Neural crest cell (in vitro differentiated cells): ENCODE results near the gene CCNT1. TPM values are rescaled to one million over a fixed set of nuclear protein-coding genes. Genes with fewer than 3 reads are reported as not detected.
A peak's percentile ranks its signal among the peaks of the same experiment; 100 is the strongest.

Experiments
- DNase-seq: peaks from one replicate; pipeline ENCODE4 v3.0.0; 2021; ENCODE audit warnings: low read depth, mixed read lengths, low spot score
- H3K27ac Mint-ChIP-seq: one replicate; pipeline ENCODE4 v1.8.0; 2021; ENCODE audit warnings: mild to moderate bottlenecking, mixed read lengths; ENCODE audit not compliant: unreplicated experiment
- H3K27me3 Mint-ChIP-seq: 2 replicates; pipeline ENCODE4 v1.8.0; 2021; ENCODE audit warnings: low read depth, mild to moderate bottlenecking, mixed read lengths
- H3K36me3 Mint-ChIP-seq: 2 replicates; pipeline ENCODE4 v1.8.0; 2021; ENCODE audit warnings: low read depth, mild to moderate bottlenecking, mixed read lengths
- H3K4me1 Mint-ChIP-seq: 2 replicates; pipeline ENCODE4 v1.8.0; 2021; ENCODE audit warnings: mixed read lengths
- H3K4me3 Mint-ChIP-seq: one replicate; pipeline ENCODE4 v1.8.0; 2021; ENCODE audit warnings: mild to moderate bottlenecking, mixed read lengths
- H3K9me3 Mint-ChIP-seq: 2 replicates; pipeline ENCODE4 v1.8.0; 2021; ENCODE audit warnings: mixed read lengths
- CTCF ChIP-seq: fragments of 200-600 bp; sonication (generic); conservative IDR thresholded peaks from 2 replicates; pipeline ENCODE4 v1.5.0; 2021; ENCODE audit warnings: antibody characterized with exemption, mild to moderate bottlenecking
- long read RNA-seq: library from polyadenylated mRNA; unstranded; transcript quantifications from one replicate; pipeline ENCODE4 v2.0.0, GENCODE V29; 2020
- total RNA-seq: library from RNA; stranded (reverse); gene quantifications from 2 replicates; pipeline ENCODE4 v1.2.1, GENCODE V29; 2021

The CCNT1 gene
- total RNA-seq: 57.0 and 58.3 TPM in 2 replicates
- long read RNA-seq, full-length matches to known transcripts: 18 of 37 reads
- long read RNA-seq, partial matches to known transcripts: 3 of 37 reads
- long read RNA-seq, other reads (novel, unspliced or antisense): 16 of 37 reads

- Mint-ChIP-seq H3K27me3 (no peaks in the 10 kb centered on the region), H3K27ac (peak within 1 kb of the TSS; percentile 81), H3K4me3 (peak within 1 kb of the TSS; percentile 91), H3K4me1 (peaks cover 35% of the 10 kb centered on the region), H3K9me3 (peaks cover 12% of the 10 kb centered on the region), H3K36me3 (peaks cover 5% of the 10 kb centered on the region)
- DNase-seq: peak; percentile 96
- peak; percentile 47 for TF ChIP-seq CTCF
Observed at GRCh38 chr12:48716493-48717251, at the start of gene CCNT1. Gene CCNT1 (minus strand): TSS chr12:48716707. CDS start chr12:48716675, 32 bp downstream.

- TF ChIP-seq CTCF: no peak
- Mint-ChIP-seq H3K36me3 (peaks cover 9% of the 10 kb centered on the region), H3K9me3 (no peaks in the 10 kb centered on the region), H3K4me3 (no peak overlapping the region), H3K27ac (peak overlapping the region; percentile 10), H3K4me1 (peaks cover 11% of the 10 kb centered on the region), H3K27me3 (no peaks in the 10 kb centered on the region)
- no peak for DNase-seq
Observed at GRCh38 chr12:48765753-48766162, 49.3 kb upstream of the CCNT1 start.

GRCh38 chr12:48764521-48764920 is 48.0 kb upstream of the CCNT1 start:
- peaks cover 11% of the 10 kb centered on the region for H3K4me1 Mint-ChIP-seq
- no peaks in the 10 kb centered on the region for H3K27me3 Mint-ChIP-seq
- H3K36me3 Mint-ChIP-seq: peaks cover 3% of the 10 kb centered on the region
- no peak overlapping the region for H3K27ac Mint-ChIP-seq
- no peak overlapping the region for H3K4me3 Mint-ChIP-seq
- no peaks in the 10 kb centered on the region for H3K9me3 Mint-ChIP-seq
- DNase-seq: no peak
- no peak for TF ChIP-seq CTCF

GRCh38 chr12:48758737-48759136 is 42.2 kb upstream of the CCNT1 start:
- no peaks in the 10 kb centered on the region for H3K27me3 Mint-ChIP-seq
- no peak overlapping the region for H3K4me3 Mint-ChIP-seq
- no peaks in the 10 kb centered on the region for H3K36me3 Mint-ChIP-seq
- DNase-seq: no peak
- no peak overlapping the region for H3K27ac Mint-ChIP-seq
- no peak for TF ChIP-seq CTCF
- H3K9me3 Mint-ChIP-seq: no peaks in the 10 kb centered on the region
- no peaks in the 10 kb centered on the region for H3K4me1 Mint-ChIP-seq

- H3K9me3 Mint-ChIP-seq: no peaks in the 10 kb centered on the region
- H3K4me3 Mint-ChIP-seq: no peak overlapping the region
- no peaks in the 10 kb centered on the region for H3K36me3 Mint-ChIP-seq
- no peak for TF ChIP-seq CTCF
- H3K4me1 Mint-ChIP-seq: no peaks in the 10 kb centered on the region
- H3K27ac Mint-ChIP-seq: no peak overlapping the region
- H3K27me3 Mint-ChIP-seq: no peaks in the 10 kb centered on the region
- DNase-seq: no peak
Observed at GRCh38 chr12:48758186-48758585, 41.7 kb upstream of the CCNT1 start.
